DND-41 (cell line): ENCODE measurements around the gene MAST2.
A peak's percentile ranks its signal among the peaks of the same experiment; 100 is the strongest.

Experiments used
- ATAC-seq: fragments of 200-7000 bp; cut with Tn5 transposase; 3 replicates; pipeline ENCODE4 v1.9.1; 2021; ENCODE audit warnings: low read depth; ENCODE audit not compliant: insufficient read depth
- DNase-seq: peaks from one replicate; pipeline ENCODE4 v3.0.0-alpha.2; 2020
- H2AFZ ChIP-seq: 2 replicates; pipeline ENCODE4 v1.6.0; 2012; ENCODE audit warnings: low read depth, low read length
- H3K27ac ChIP-seq: 2 replicates; pipeline ENCODE4 v1.5.1; 2012; ENCODE audit warnings: low read length, inconsistent platforms
- H3K27me3 ChIP-seq: fragments of 200-600 bp; sonication (generic); 2 replicates; pipeline ENCODE4 v1.6.0; 2012; ENCODE audit warnings: low read length, mild to moderate bottlenecking, inconsistent platforms; ENCODE audit not compliant: insufficient read depth, poor library complexity
- H3K36me3 ChIP-seq: 2 replicates; pipeline ENCODE4 v1.5.1; 2012; ENCODE audit warnings: low read length, inconsistent platforms; ENCODE audit not compliant: insufficient read depth
- H3K4me1 ChIP-seq: 2 replicates; pipeline ENCODE4 v1.5.1; 2012; ENCODE audit warnings: mild to moderate bottlenecking, low read length; ENCODE audit not compliant: insufficient read depth
- H3K4me2 ChIP-seq: 2 replicates; pipeline ENCODE4 v1.6.0; 2012; ENCODE audit warnings: mild to moderate bottlenecking, moderate library complexity, low read length, inconsistent platforms; ENCODE audit not compliant: insufficient read depth
- H3K4me3 ChIP-seq, 2 experiments: fragments of 200-600 bp in 1 of 2; shearing (Covaris generic) in 1 of 2; 2 replicates each; pipeline ENCODE4 v1.5.1; 2012 to 2016; ENCODE audit warnings: inconsistent platforms in 2 of 2, low read length in 2 of 2, mild to moderate bottlenecking in 2 of 2, low read depth in 1 of 2, moderate library complexity in 1 of 2
- H3K79me2 ChIP-seq: 2 replicates; pipeline ENCODE4 v1.6.0; 2012; ENCODE audit warnings: low read length, inconsistent platforms; ENCODE audit not compliant: insufficient read depth
- H3K9ac ChIP-seq: 2 replicates; pipeline ENCODE4 v1.6.0; 2012; ENCODE audit warnings: low read depth, mild to moderate bottlenecking, inconsistent platforms, low read length, moderate library complexity
- H3K9me3 ChIP-seq: 2 replicates; pipeline ENCODE4 v1.5.1; 2012; ENCODE audit warnings: low read length, moderate library complexity, mild to moderate bottlenecking, inconsistent platforms; ENCODE audit not compliant: insufficient read depth, severe bottlenecking
- H4K20me1 ChIP-seq: 2 replicates; pipeline ENCODE4 v1.6.0; 2012; ENCODE audit warnings: low read length; ENCODE audit not compliant: insufficient read depth
- EZH2 ChIP-seq: IDR thresholded peaks from 3 replicates; pipeline ENCODE4 v1.6.1; 2012; ENCODE audit warnings: borderline replicate concordance, low read depth, mild to moderate bottlenecking, moderate library complexity, low read length, inconsistent platforms; ENCODE audit not compliant: severe bottlenecking
- TF ChIP-seq, protein P1 (sequence below): IDR thresholded peaks from 2 replicates; pipeline ENCODE4 v1.5.1; 2012; ENCODE audit warnings: borderline replicate concordance, low read length, moderate library complexity, mild to moderate bottlenecking; ENCODE audit not compliant: poor library complexity, severe bottlenecking; ENCODE audit errors: extremely low read depth

Gene MAST2

DNA sequence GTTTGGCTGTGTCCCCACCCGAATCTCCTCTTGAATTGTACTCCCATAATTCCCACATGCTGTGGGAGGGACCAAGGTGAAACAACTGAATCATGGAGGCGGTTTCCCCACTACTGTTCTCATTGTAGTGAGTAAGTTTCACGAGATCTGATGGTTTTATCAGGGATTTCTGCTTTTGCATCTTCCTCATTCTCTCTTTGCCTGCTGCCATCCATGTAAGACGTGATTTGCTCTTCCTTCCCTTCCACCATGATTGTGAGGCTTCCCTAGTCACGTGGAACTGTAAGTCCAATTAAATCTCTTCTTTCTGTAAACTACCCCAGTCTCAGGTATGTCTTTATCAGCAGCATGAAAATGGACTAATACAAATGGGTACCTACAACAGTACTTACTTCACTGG, 255.5 kb downstream of the MAST2 start:
- Histone ChIP-seq H3K4me1 (peaks cover 18% of the 10 kb centered on the region), H4K20me1 (no peaks in the 10 kb centered on the region), H3K27me3 (no peaks in the 10 kb centered on the region), H3K9ac (no peak overlapping the region), H3K4me2 (no peak overlapping the region), H3K27ac (no peak overlapping the region), H2AFZ (no peak overlapping the region), H3K36me3 (peaks cover 56% of the 10 kb centered on the region), H3K79me2 (no peaks in the 10 kb centered on the region), H3K9me3 (no peaks in the 10 kb centered on the region), H3K4me3 (no peak overlapping the region)
- TF ChIP-seq, protein P1, sequence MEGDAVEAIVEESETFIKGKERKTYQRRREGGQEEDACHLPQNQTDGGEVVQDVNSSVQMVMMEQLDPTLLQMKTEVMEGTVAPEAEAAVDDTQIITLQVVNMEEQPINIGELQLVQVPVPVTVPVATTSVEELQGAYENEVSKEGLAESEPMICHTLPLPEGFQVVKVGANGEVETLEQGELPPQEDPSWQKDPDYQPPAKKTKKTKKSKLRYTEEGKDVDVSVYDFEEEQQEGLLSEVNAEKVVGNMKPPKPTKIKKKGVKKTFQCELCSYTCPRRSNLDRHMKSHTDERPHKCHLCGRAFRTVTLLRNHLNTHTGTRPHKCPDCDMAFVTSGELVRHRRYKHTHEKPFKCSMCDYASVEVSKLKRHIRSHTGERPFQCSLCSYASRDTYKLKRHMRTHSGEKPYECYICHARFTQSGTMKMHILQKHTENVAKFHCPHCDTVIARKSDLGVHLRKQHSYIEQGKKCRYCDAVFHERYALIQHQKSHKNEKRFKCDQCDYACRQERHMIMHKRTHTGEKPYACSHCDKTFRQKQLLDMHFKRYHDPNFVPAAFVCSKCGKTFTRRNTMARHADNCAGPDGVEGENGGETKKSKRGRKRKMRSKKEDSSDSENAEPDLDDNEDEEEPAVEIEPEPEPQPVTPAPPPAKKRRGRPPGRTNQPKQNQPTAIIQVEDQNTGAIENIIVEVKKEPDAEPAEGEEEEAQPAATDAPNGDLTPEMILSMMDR, result no peak
- TF ChIP-seq EZH2, result no peak
- ATAC-seq, result no peak
- no peak for DNase-seq

DNA sequence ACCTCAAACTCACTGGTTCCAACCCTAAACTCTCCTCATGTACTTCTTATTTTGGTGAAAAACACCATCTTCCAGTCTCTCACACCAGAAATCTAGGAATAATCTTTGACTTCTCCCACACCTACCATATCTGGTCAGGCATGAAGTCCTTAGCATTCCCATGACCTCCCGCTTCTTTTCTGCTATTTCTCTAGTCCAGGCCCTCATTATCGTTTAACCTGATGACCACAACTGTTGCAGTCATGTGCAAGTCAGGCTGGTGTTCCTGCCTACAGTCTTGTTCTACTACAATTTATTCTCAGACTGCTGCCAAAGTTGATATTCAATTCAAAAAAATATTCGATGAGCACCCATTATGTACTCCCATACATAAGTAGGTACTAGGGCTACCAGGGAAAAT, 257.7 kb downstream of the MAST2 start:
- no peaks in the 10 kb centered on the region for H4K20me1 ChIP-seq
- no peak overlapping the region for H3K4me3 ChIP-seq
- no peak overlapping the region for H2AFZ ChIP-seq
- ATAC-seq, result no peak
- H3K27ac ChIP-seq, result no peak overlapping the region
- no peaks in the 10 kb centered on the region for H3K27me3 ChIP-seq
- H3K4me2 ChIP-seq, result no peak overlapping the region
- TF ChIP-seq, protein P1, result no peak
- TF ChIP-seq EZH2, result no peak
- no peak for DNase-seq
- no peaks in the 10 kb centered on the region for H3K79me2 ChIP-seq
- H3K36me3 ChIP-seq, result peaks cover 53% of the 10 kb centered on the region
- H3K9ac ChIP-seq, result no peak overlapping the region
- no peaks in the 10 kb centered on the region for H3K9me3 ChIP-seq
- peaks cover 33% of the 10 kb centered on the region for H3K4me1 ChIP-seq

DNA sequence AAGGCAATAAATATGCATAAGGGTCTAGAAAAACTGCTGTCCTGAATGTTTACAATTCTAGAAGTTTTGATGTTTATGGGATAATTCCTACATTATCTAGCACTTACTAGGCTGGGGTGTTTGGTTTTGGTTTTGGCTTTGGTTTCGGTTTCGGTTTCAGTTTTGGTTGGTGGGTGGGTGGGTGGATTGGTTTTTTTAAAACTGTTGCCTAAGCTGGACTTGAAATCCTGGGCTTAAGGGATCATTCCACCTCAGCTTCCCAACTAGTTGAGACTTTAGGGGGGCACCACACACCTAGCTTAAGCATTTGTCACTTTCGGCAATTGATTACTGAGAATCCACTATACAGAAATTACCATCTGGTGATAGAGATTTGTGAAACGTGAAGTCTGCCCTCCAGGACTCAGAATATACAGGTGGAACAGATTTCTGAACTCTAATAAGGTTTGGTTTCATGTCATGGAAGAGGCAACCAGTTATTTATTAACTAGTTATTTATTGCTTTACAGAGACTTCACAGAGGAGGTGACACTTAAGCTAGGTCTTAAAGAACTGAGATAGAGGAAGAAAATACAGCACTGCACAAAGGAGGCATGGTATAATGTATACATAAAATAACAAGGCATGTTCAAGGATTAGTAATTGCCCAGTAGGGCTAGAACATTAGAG, 259.4 kb downstream of the MAST2 start:
- DNase-seq, result peak; percentile 77
- peak; percentile 86 for ATAC-seq
- TF ChIP-seq EZH2, result no peak
- TF ChIP-seq, protein P1, result no peak
- peak overlapping the region; percentile 66 for H3K4me2 ChIP-seq
- peaks cover 43% of the 10 kb centered on the region for H3K36me3 ChIP-seq
- no peaks in the 10 kb centered on the region for H4K20me1 ChIP-seq
- peaks cover 33% of the 10 kb centered on the region for H3K4me1 ChIP-seq
- H3K27ac ChIP-seq, result peak overlapping the region; percentile 88
- no peaks in the 10 kb centered on the region for H3K9me3 ChIP-seq
- H3K9ac ChIP-seq, result peak overlapping the region; percentile 56
- H3K27me3 ChIP-seq, result no peaks in the 10 kb centered on the region
- H3K4me3 ChIP-seq, result peak overlapping the region; percentile 6 to 56; a peak in 3 of 4 replicates
- H2AFZ ChIP-seq, result peak overlapping the region; percentile 68
- no peaks in the 10 kb centered on the region for H3K79me2 ChIP-seq
